ENCODE measurements around the gene LTBP2.
A peak's percentile ranks its signal among the peaks of the same experiment; 100 is the strongest.

The LTBP2 gene

DNA sequence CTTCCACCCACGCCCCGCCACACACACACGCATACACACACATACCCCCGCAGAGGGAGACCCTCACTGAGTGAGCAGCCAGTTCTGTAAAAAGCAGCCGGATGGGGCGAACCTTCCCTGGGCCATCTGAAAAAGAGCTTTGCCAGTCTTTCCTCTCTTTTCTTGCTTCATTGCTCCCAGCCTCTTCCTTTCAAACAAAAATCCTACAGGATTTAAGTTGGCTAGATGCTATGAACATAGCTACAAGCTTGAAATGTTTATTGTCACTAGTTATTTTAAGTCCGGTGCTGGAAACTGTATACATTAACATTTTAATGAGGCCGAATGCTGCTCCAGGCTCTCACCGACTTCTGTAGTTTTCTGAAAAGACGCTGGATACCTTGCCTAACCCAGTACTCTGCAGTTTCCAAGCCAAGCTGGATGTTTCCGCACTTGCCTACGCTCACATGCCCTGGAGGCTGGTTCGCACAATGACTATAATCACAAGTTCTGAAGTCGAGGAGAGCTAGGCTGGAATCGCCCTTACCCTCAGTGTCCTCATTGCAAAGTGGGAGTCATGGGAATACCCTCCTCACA lies 39.2 kb downstream of the LTBP2 start:
- TF ChIP-seq, protein P1, sequence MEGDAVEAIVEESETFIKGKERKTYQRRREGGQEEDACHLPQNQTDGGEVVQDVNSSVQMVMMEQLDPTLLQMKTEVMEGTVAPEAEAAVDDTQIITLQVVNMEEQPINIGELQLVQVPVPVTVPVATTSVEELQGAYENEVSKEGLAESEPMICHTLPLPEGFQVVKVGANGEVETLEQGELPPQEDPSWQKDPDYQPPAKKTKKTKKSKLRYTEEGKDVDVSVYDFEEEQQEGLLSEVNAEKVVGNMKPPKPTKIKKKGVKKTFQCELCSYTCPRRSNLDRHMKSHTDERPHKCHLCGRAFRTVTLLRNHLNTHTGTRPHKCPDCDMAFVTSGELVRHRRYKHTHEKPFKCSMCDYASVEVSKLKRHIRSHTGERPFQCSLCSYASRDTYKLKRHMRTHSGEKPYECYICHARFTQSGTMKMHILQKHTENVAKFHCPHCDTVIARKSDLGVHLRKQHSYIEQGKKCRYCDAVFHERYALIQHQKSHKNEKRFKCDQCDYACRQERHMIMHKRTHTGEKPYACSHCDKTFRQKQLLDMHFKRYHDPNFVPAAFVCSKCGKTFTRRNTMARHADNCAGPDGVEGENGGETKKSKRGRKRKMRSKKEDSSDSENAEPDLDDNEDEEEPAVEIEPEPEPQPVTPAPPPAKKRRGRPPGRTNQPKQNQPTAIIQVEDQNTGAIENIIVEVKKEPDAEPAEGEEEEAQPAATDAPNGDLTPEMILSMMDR (conservative IDR thresholded peaks at IDR 0.05; ENCODE audit: low read depth, low read length), result no peak
- H3K4me3 ChIP-seq (ENCODE audit: low read length), result peak overlapping the region; percentile 40
- no peak for DNase-seq (ENCODE audit: low read depth)

GRCh38 chr14:74571901-74572725 lies 39.9 kb downstream of the LTBP2 start:
- peak; percentile 88 for DNase-seq (ENCODE audit: low read depth)
- TF ChIP-seq, protein P1 (conservative IDR thresholded peaks at IDR 0.05; ENCODE audit: low read depth, low read length), result no peak
- peak overlapping the region; percentile 40 for H3K4me3 ChIP-seq (ENCODE audit: low read length)

DNA sequence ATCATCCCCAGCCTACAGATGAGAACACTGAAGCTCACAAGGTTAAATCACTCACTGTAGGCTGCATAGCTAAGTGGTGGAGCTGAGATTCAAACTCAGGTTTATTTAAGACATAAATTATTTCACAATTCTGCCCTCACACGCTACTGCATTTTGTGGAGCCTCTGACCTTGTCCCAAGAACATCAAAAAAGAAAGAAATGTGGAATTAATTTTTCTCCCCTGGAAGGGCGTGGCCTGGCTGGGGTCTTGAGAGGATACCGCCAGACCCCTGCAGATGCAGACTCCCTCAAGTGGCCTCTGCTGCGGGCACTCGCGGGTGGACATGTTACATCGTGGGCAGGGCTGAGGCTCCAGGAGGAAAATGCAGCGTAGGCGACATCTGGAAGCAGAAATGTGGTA lies 40.6 kb downstream of the LTBP2 start:
- H3K4me3 ChIP-seq (ENCODE audit: low read length), result peak overlapping the region; percentile 40
- DNase-seq (ENCODE audit: low read depth), result no peak

GRCh38 chr14:74570696-74571095 lies 41.3 kb downstream of the LTBP2 start:
- DNase-seq (ENCODE audit: low read depth), result no peak
- TF ChIP-seq, protein P1 (conservative IDR thresholded peaks at IDR 0.05; ENCODE audit: low read depth, low read length), result no peak
- H3K4me3 ChIP-seq (ENCODE audit: low read length), result no peak overlapping the region

More for the DNA sequence above, 40.6 kb downstream of the LTBP2 start:
- TF ChIP-seq, protein P1 (conservative IDR thresholded peaks at IDR 0.05; ENCODE audit: low read depth, low read length), result no peak

- TF ChIP-seq, protein P1 (conservative IDR thresholded peaks at IDR 0.05; ENCODE audit: low read depth, low read length), result no peak
- no peak overlapping the region for H3K4me3 ChIP-seq (ENCODE audit: low read length)
- DNase-seq (ENCODE audit: low read depth), result no peak
Measured at GRCh38 chr14:74569806-74570591, 42.0 kb downstream of the LTBP2 start.

DNA sequence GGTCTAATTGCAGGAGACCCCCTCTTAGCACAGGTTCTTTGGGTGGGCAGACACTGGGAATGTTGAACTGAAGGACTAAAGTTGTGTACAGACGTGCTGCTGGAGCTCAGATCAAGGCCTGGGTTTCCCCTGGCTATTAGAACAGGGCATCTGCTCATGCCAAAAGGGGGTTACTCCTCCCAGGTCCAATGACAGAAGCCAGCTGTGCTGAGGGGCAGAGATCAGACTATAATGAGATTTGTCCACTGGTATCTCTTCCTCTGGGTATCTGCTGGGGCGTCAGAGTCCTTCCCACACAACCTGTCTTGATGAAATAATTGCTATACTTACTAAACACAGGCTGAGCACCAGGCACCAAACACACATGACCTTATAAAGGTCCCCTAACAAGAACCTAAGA lies 42.6 kb downstream of the LTBP2 start:
- TF ChIP-seq, protein P1 (conservative IDR thresholded peaks at IDR 0.05; ENCODE audit: low read depth, low read length), result no peak
- H3K4me3 ChIP-seq (ENCODE audit: low read length), result no peak overlapping the region
- no peak for DNase-seq (ENCODE audit: low read depth)
